GM18519 (cell line): ENCODE data around the gene AGR2.
"Not testable (repeated sequence)": the region's sequence is repeated elsewhere in the genome, so short reads cannot be mapped to it uniquely, and the experiment has no call there.

Source experiments
- ATAC-seq: cut with Tn5 transposase; IDR thresholded peaks from one replicate; pipeline ENCODE4 v1.9.1; 2021; ENCODE audit warnings: mild to moderate bottlenecking, moderate library complexity; ENCODE audit not compliant: unreplicated experiment, low FRiP score

Gene AGR2

GRCh38 chr7:16804674-16805439 is at the start of gene AGR2:
Gene AGR2 (minus strand): TSS chr7:16804999. CDS start chr7:16801796, 3,203 bp downstream.
- no peak for ATAC-seq

- not testable (repeated sequence) for ATAC-seq
These were observed 48.4 kb upstream of the AGR2 start for GRCh38 chr7:16853189-16853588.

- ATAC-seq, result no peak
These were observed 47.0 kb upstream of the AGR2 start for GRCh38 chr7:16851829-16852228.

- no peak for ATAC-seq
These were observed 46.0 kb upstream of the AGR2 start for GRCh38 chr7:16850614-16851466.

- ATAC-seq, result no peak
These were observed 44.7 kb upstream of the AGR2 start for GRCh38 chr7:16849296-16850148.

- no peak for ATAC-seq
These were observed 42.6 kb upstream of the AGR2 start for GRCh38 chr7:16847381-16847860.

GRCh38 chr7:16846601-16847165 is 41.9 kb upstream of the AGR2 start:
- ATAC-seq, result no peak

GRCh38 chr7:16845746-16846145 is 40.9 kb upstream of the AGR2 start:
- ATAC-seq, result no peak

GRCh38 chr7:16841681-16842080 is 36.9 kb upstream of the AGR2 start:
- no peak for ATAC-seq

- no peak for ATAC-seq
These were observed 35.3 kb upstream of the AGR2 start for GRCh38 chr7:16840094-16840493.

GRCh38 chr7:16839646-16840045 is 34.8 kb upstream of the AGR2 start:
- no peak for ATAC-seq

GRCh38 chr7:16838891-16839290 is 34.1 kb upstream of the AGR2 start:
- no peak for ATAC-seq

- ATAC-seq, result no peak
These were observed 33.6 kb upstream of the AGR2 start for GRCh38 chr7:16838386-16838785.

- no peak for ATAC-seq
These were observed 31.7 kb upstream of the AGR2 start for GRCh38 chr7:16836481-16836880.

GRCh38 chr7:16833373-16833772 is 28.6 kb upstream of the AGR2 start:
- no peak for ATAC-seq

GRCh38 chr7:16826060-16826459 is 21.3 kb upstream of the AGR2 start:
- ATAC-seq, result no peak

GRCh38 chr7:16822029-16822428 is 17.2 kb upstream of the AGR2 start:
- no peak for ATAC-seq

- no peak for ATAC-seq
These were observed 13.9 kb upstream of the AGR2 start for GRCh38 chr7:16818732-16819131.

- no peak for ATAC-seq
These were observed 12.7 kb upstream of the AGR2 start for GRCh38 chr7:16817536-16817935.

GRCh38 chr7:16816824-16817223 is 12.0 kb upstream of the AGR2 start:
- ATAC-seq, result no peak
